ENCODE measurements around the gene PIGR. TPM values are rescaled to one million over a fixed set of nuclear protein-coding genes. Genes with fewer than 3 reads are reported as not detected.

Gene PIGR
- total RNA-seq, 2 experiments from 2014 or later, result not detected

GRCh38 chr1:206941766-206942418 lies 4.4 kb downstream of the PIGR start:
- ChIA-PET CTCF (interaction anchor here (1.7 kb wide), 1 partner anchor 8 kb away, joined by 4 read pairs; no protein-coding TSS in a partner anchor), POLR2A (interaction anchor here (1.9 kb wide), 1 partner anchor 20 kb away, joined by 4 read pairs; the partner anchor contains the start of gene FCMR)
- H3K36me3 Mint-ChIP-seq (ENCODE audit: low read depth), result no peaks in the 10 kb centered on the region
- H3K27ac Mint-ChIP-seq, result no peak overlapping the region
- DNase-seq, result no peak
- H3K4me3 Mint-ChIP-seq, result no peak overlapping the region
- H3K9me3 Mint-ChIP-seq, result no peaks in the 10 kb centered on the region
- peaks cover 21% of the 10 kb centered on the region for H3K27me3 Mint-ChIP-seq
- H3K4me1 Mint-ChIP-seq, result no peaks in the 10 kb centered on the region

DNA sequence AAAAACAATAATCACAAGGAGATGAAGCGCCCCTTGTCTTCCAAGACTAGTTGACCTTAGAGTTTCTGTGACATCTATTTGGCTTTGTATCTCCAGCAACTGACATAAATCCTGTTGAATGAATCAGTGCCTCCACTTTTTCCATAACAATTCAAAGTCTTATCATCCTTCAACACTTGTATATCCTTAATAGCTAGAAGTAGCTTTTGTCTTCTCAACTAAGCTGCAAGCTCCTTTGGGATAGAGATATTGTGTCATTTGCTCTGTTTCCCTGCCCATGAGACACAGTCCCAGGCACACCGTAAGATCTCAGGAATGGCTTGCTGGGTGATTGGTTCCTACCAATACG lies 5.7 kb downstream of the PIGR start:
- no peaks in the 10 kb centered on the region for H3K9me3 Mint-ChIP-seq
- H3K4me3 Mint-ChIP-seq, result no peak overlapping the region
- H3K27ac Mint-ChIP-seq, result no peak overlapping the region
- ChIA-PET CTCF (no interaction called here), POLR2A (no interaction called here)
- no peaks in the 10 kb centered on the region for H3K36me3 Mint-ChIP-seq (ENCODE audit: low read depth)
- no peaks in the 10 kb centered on the region for H3K4me1 Mint-ChIP-seq
- DNase-seq, result no peak
- peaks cover 16% of the 10 kb centered on the region for H3K27me3 Mint-ChIP-seq

GRCh38 chr1:206939841-206940587 lies 6.3 kb downstream of the PIGR start:
- POLR2A ChIA-PET, result no interaction called here
- no peaks in the 10 kb centered on the region for H3K36me3 Mint-ChIP-seq (ENCODE audit: low read depth)
- no peak overlapping the region for H3K4me3 Mint-ChIP-seq
- H3K27me3 Mint-ChIP-seq, result peaks cover 12% of the 10 kb centered on the region
- DNase-seq, result no peak
- H3K4me1 Mint-ChIP-seq, result no peaks in the 10 kb centered on the region
- CTCF ChIA-PET, result no interaction called here
- no peaks in the 10 kb centered on the region for H3K9me3 Mint-ChIP-seq
- no peak overlapping the region for H3K27ac Mint-ChIP-seq

DNA sequence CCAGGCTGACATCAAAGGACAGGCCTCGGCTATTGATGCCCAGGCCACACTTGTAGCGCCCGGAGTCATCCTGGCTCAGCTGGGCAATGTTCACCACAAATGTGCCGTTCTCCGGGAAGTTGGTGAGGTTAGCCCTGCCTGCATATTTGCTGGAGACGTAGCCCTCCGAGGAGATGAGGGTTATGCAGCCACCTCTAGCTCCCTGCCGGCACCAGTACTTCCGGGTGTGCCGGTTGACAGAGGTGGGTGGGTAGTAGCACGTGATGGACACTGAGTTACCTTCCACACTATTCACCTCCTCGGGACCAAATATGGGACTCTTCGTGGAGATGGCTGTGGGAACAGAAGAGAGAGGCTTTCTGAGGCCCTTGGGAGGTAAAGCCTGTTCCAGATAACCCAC lies 7.1 kb downstream of the PIGR start:
- Mint-ChIP-seq H3K36me3 (ENCODE audit: low read depth) (no peaks in the 10 kb centered on the region), H3K9me3 (no peaks in the 10 kb centered on the region), H3K4me1 (no peaks in the 10 kb centered on the region), H3K27me3 (peaks cover 6% of the 10 kb centered on the region), H3K4me3 (no peak overlapping the region), H3K27ac (no peak overlapping the region)
- ChIA-PET CTCF (interaction anchor here (9.2 kb wide), 1 partner anchor 42 kb away, joined by 88 read pairs; no protein-coding TSS in a partner anchor), POLR2A (no interaction called here)
- no peak for DNase-seq

DNA sequence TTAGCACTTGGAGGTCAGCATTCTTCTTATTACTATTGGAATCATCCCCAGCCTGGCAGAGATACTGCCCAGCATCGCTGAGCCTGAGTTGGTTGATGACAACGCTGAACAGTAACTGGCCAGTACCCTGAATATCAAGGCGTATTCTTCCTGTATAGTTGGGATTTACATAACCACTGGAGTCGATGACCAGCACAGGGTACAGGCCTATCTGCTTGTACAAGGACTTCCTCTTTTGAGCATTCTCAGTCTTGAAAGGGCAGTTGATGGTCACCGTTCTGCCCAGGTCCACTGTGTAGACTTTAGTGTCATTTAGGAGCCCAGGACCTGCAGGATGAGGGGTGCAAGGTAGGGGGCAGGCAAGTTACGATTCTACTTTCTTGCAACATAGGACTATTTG lies 8.8 kb downstream of the PIGR start:
- Mint-ChIP-seq H3K36me3 (ENCODE audit: low read depth) (no peaks in the 10 kb centered on the region), H3K27me3 (no peaks in the 10 kb centered on the region), H3K27ac (no peak overlapping the region), H3K9me3 (no peaks in the 10 kb centered on the region), H3K4me1 (no peaks in the 10 kb centered on the region), H3K4me3 (no peak overlapping the region)
- no peak for DNase-seq
- POLR2A ChIA-PET, result no interaction called here
- CTCF ChIA-PET, result interaction anchor here (9.2 kb wide), 1 partner anchor 44 kb away, joined by 88 read pairs; no protein-coding TSS in a partner anchor

- Mint-ChIP-seq H3K36me3 (ENCODE audit: low read depth) (no peaks in the 10 kb centered on the region), H3K4me1 (peaks cover 8% of the 10 kb centered on the region), H3K9me3 (no peaks in the 10 kb centered on the region), H3K27me3 (no peaks in the 10 kb centered on the region), H3K27ac (no peak overlapping the region), H3K4me3 (no peak overlapping the region)
- POLR2A ChIA-PET, result interaction anchor here (0.8 kb wide), 1 partner anchor 13 kb away, joined by 3 read pairs; no protein-coding TSS in a partner anchor
- DNase-seq, result peak; percentile 54
- CTCF ChIA-PET, result interaction anchor here (0.8 to 9.2 kb wide), 19 partner anchors 8 to 277 kb away, joined by 3 to 88 read pairs (median 4); partner anchors contain the start of genes FCMR and IL20
These were observed 10.7 kb downstream of the PIGR start for GRCh38 chr1:206935491-206936067.

- CTCF ChIA-PET, result interaction anchor here (0.7 to 9.2 kb wide), 27 partner anchors 8 to 534 kb away, joined by 3 to 88 read pairs (median 5); partner anchors contain the start of gene FCMR
- DNase-seq, result peak; percentile 69
- Mint-ChIP-seq H3K9me3 (no peaks in the 10 kb centered on the region), H3K36me3 (ENCODE audit: low read depth) (no peaks in the 10 kb centered on the region), H3K27ac (no peak overlapping the region), H3K4me1 (peaks cover 16% of the 10 kb centered on the region), H3K27me3 (no peaks in the 10 kb centered on the region), H3K4me3 (no peak overlapping the region)
- POLR2A ChIA-PET, result interaction anchor here (0.9 to 1.2 kb wide), 3 partner anchors 16 to 28 kb away, joined by 3 to 4 read pairs (median 3); no protein-coding TSS in a partner anchor
These were observed 12.8 kb downstream of the PIGR start for GRCh38 chr1:206933333-206933945.

GRCh38 chr1:206932177-206932576 lies 14.1 kb downstream of the PIGR start:
- no peak overlapping the region for H3K4me3 Mint-ChIP-seq
- no peak overlapping the region for H3K27ac Mint-ChIP-seq
- no peaks in the 10 kb centered on the region for H3K27me3 Mint-ChIP-seq
- H3K36me3 Mint-ChIP-seq (ENCODE audit: low read depth), result no peaks in the 10 kb centered on the region
- H3K9me3 Mint-ChIP-seq, result no peaks in the 10 kb centered on the region
- H3K4me1 Mint-ChIP-seq, result peaks cover 16% of the 10 kb centered on the region
- POLR2A ChIA-PET, result interaction anchor here (2.1 kb wide), 1 partner anchor 11 kb away, joined by 12 read pairs; the partner anchor contains the start of gene FCMR
- DNase-seq, result no peak
- CTCF ChIA-PET, result interaction anchor here (0.6 to 9.2 kb wide), 13 partner anchors 9 to 297 kb away, joined by 3 to 88 read pairs (median 6); partner anchors contain the start of genes DYRK3 and PIGR

GRCh38 chr1:206931709-206932108 lies 14.6 kb downstream of the PIGR start:
- CTCF ChIA-PET, result interaction anchor here (1.0 to 9.2 kb wide), 11 partner anchors 11 to 205 kb away, joined by 3 to 88 read pairs (median 9); partner anchors contain the start of gene PIGR
- POLR2A ChIA-PET, result interaction anchor here (2.1 kb wide), 1 partner anchor 10 kb away, joined by 12 read pairs; the partner anchor contains the start of gene FCMR
- no peak overlapping the region for H3K27ac Mint-ChIP-seq
- H3K4me3 Mint-ChIP-seq, result no peak overlapping the region
- H3K36me3 Mint-ChIP-seq (ENCODE audit: low read depth), result no peaks in the 10 kb centered on the region
- DNase-seq, result no peak
- H3K9me3 Mint-ChIP-seq, result no peaks in the 10 kb centered on the region
- H3K27me3 Mint-ChIP-seq, result no peaks in the 10 kb centered on the region
- peaks cover 16% of the 10 kb centered on the region for H3K4me1 Mint-ChIP-seq

DNA sequence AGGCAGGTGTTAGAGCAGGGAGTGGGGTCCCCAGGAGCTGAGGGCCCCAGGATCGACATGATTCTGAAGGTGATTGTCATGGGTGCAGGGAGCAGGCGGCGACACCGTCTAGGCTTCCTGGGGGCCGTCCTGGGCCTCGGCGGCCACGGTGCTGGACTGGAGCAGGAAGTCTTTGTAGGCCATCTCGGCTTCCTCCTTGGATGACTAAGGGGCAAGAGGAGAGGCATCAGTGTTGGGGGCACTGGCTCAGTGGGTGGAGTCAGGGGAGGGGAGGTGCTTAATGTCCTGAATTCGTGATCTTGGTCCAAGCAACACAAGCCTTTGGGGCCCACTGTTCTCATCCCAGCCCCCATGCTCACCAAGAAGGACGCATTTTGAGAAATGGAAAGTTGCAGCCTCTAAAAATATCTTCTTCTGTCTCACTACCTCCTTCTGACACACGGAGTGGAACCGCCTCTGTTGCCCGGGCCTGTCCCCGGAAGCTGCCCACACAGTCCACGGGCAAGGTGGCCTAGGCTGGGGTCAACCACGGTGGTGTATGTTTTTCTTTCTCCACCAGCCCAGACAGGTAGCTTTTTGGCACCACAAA lies 16.0 kb downstream of the PIGR start:
- Mint-ChIP-seq H3K27ac (peak overlapping the region; percentile 65), H3K9me3 (no peaks in the 10 kb centered on the region), H3K27me3 (no peaks in the 10 kb centered on the region), H3K36me3 (ENCODE audit: low read depth) (no peaks in the 10 kb centered on the region), H3K4me3 (no peak overlapping the region), H3K4me1 (peaks cover 20% of the 10 kb centered on the region)
- ChIA-PET POLR2A (no interaction called here), CTCF (interaction anchor here (0.8 to 9.2 kb wide), 7 partner anchors 14 to 121 kb away, joined by 3 to 88 read pairs (median 6); no protein-coding TSS in a partner anchor)
- peak; percentile 25 for DNase-seq

GRCh38 chr1:206929524-206929923 lies 16.7 kb downstream of the PIGR start:
- no peak for DNase-seq
- H3K4me1 Mint-ChIP-seq, result peaks cover 20% of the 10 kb centered on the region
- no peaks in the 10 kb centered on the region for H3K9me3 Mint-ChIP-seq
- H3K4me3 Mint-ChIP-seq, result no peak overlapping the region
- H3K36me3 Mint-ChIP-seq (ENCODE audit: low read depth), result no peaks in the 10 kb centered on the region
- POLR2A ChIA-PET, result no interaction called here
- CTCF ChIA-PET, result interaction anchor here (0.8 kb wide), 1 partner anchor 17 kb away, joined by 5 read pairs; no protein-coding TSS in a partner anchor
- H3K27me3 Mint-ChIP-seq, result no peaks in the 10 kb centered on the region
- H3K27ac Mint-ChIP-seq, result no peak overlapping the region

DNA sequence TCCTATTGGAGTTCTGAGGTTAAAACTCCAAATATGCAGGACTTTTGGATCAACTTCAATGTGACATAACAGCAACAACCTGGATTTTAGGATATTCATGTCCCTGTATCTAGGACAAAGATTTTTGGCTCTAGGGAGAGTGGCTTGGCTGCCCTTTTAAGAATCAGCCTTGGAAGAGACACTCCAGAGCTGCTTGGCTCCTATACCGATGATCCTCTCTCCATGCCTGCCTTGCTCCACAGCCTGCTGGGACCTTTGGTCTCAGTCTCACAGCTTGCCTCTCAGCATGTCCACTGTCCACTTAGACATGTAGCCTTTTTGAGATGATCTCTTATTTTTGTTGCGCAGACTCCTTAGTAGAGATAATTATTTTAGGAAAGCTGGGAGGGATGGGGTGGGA lies 20.0 kb downstream of the PIGR start:
- ChIA-PET CTCF (interaction anchor here (0.7 to 3.0 kb wide), 5 partner anchors 10 to 109 kb away, joined by 4 to 22 read pairs (median 10); no protein-coding TSS in a partner anchor), POLR2A (no interaction called here)
- no peak overlapping the region for H3K4me3 Mint-ChIP-seq
- H3K27ac Mint-ChIP-seq, result no peak overlapping the region
- no peaks in the 10 kb centered on the region for H3K27me3 Mint-ChIP-seq
- no peaks in the 10 kb centered on the region for H3K36me3 Mint-ChIP-seq (ENCODE audit: low read depth)
- no peak for DNase-seq
- no peaks in the 10 kb centered on the region for H3K9me3 Mint-ChIP-seq
- peaks cover 21% of the 10 kb centered on the region for H3K4me1 Mint-ChIP-seq
